Endothelial cell of umbilical vein (primary cell): ENCODE measurements around the gene CNTN5. TPM values are rescaled to one million over a fixed set of nuclear protein-coding genes. Genes with fewer than 3 reads are reported as not detected.

ENCODE experiments used
- BruUV-seq: library from RNA; stranded (reverse); fragments of 400-500 nt; replicated peaks from 2 replicates; lab custom pipeline; 2021; lab: Mats Ljungman, UMichigan
- CTCF ChIA-PET: fragments of 300-600, 350-600 bp; sonication (Branson Sonifier 250); formaldehyde crosslinking; loops from one replicate; lab custom pipeline; 2021; ENCODE audit warnings: antibody characterized with exemption, inconsistent platforms; lab: Charles Lee
- POLR2A ChIA-PET: fragments of 300-600, 350-600 bp; sonication (Branson Sonifier 250); formaldehyde crosslinking; loops from one replicate; lab custom pipeline; 2021; ENCODE audit warnings: antibody characterized with exemption, inconsistent platforms; lab: Charles Lee
- DNase-seq: peaks from one replicate; pipeline ENCODE4 v3.0.0-alpha.2; 2011; ENCODE audit warnings: low read depth, low spot score
- FAIRE-seq: peaks from 2 replicates; lab custom pipeline; 2011; peaks lifted over from hg19 to GRCh38; lab: Jason Lieb, UNC
- H2AFZ ChIP-seq: 2 replicates; pipeline ENCODE4 v1.6.0; 2012; ENCODE audit warnings: low read depth, low read length, control low read depth, inconsistent platforms
- H3K27ac ChIP-seq: 2 replicates; pipeline ENCODE4 v1.5.1; 2011; ENCODE audit warnings: low read depth, mild to moderate bottlenecking, control low read depth, low read length, moderate library complexity; ENCODE audit not compliant: insufficient read depth
- H3K27me3 ChIP-seq, 2 experiments: 2 replicates each; pipeline versions ENCODE4 v1.6.0 to v1.6.1; 2011; ENCODE audit warnings: low read length in 2 of 2, mixed read lengths in 1 of 2; ENCODE audit not compliant: control insufficient read depth in 2 of 2, insufficient read depth in 2 of 2
- H3K36me3 ChIP-seq, 2 experiments: 2 replicates in 1 of 2; 3 replicates in 1 of 2; pipeline ENCODE4 v1.5.1; 2011; ENCODE audit warnings: low read length in 2 of 2, mild to moderate bottlenecking in 1 of 2, moderate library complexity in 1 of 2; ENCODE audit not compliant: control insufficient read depth in 2 of 2, insufficient read depth in 2 of 2; ENCODE audit errors: extremely low read depth in 1 of 2
- H3K4me1 ChIP-seq: 3 replicates; pipeline ENCODE4 v1.5.1; 2011; ENCODE audit warnings: mild to moderate bottlenecking, low read length; ENCODE audit not compliant: control insufficient read depth, insufficient read depth; ENCODE audit errors: extremely low read depth
- H3K4me2 ChIP-seq: 2 replicates; pipeline ENCODE4 v1.6.1; 2011; ENCODE audit warnings: low read length, control low read depth, mixed read lengths; ENCODE audit not compliant: insufficient read depth
- H3K4me3 ChIP-seq, 3 experiments: fragments of 200-600 bp in 1 of 3; sonication (generic), shearing (Covaris generic) in 1 of 3; replicated peaks in 1 of 3; 2 replicates each; pipeline ENCODE4 v1.5.1; 2011 to 2016; ENCODE audit warnings: control low read depth in 3 of 3, low read length in 3 of 3, mild to moderate bottlenecking in 2 of 3, inconsistent platforms in 1 of 3, low read depth in 1 of 3, moderate library complexity in 1 of 3; ENCODE audit not compliant: insufficient read depth in 1 of 3
- H3K79me2 ChIP-seq: 2 replicates; pipeline ENCODE4 v1.6.0; 2012; ENCODE audit warnings: low read length, inconsistent platforms; ENCODE audit not compliant: control insufficient read depth, insufficient read depth
- H3K9ac ChIP-seq: replicated peaks from 2 replicates; pipeline ENCODE3; 2011; ENCODE audit warnings: low read length, control low read depth; ENCODE audit not compliant: insufficient read depth; ENCODE audit errors: extremely low read depth
- H3K9me1 ChIP-seq: replicated peaks from 3 replicates; pipeline ENCODE4 v1.6.0; 2011; ENCODE audit warnings: mild to moderate bottlenecking, low read length; ENCODE audit not compliant: control insufficient read depth, insufficient read depth; ENCODE audit errors: extremely low read depth
- H3K9me3 ChIP-seq: replicated peaks from 2 replicates; pipeline ENCODE4 v1.5.1; 2012; ENCODE audit warnings: low read length, inconsistent platforms; ENCODE audit not compliant: control insufficient read depth, insufficient read depth
- H4K20me1 ChIP-seq: replicated peaks from 2 replicates; pipeline ENCODE3; 2011; ENCODE audit warnings: mild to moderate bottlenecking, low read length; ENCODE audit not compliant: control insufficient read depth, insufficient read depth; ENCODE audit errors: extremely low read depth
- CTCF ChIP-seq, 2 donors: IDR thresholded peaks; 1 replicate in 1 of 2; 2 replicates in 1 of 2; pipeline ENCODE4 v1.5.1; 2011; ENCODE audit warnings: low read length in 2 of 2, mild to moderate bottlenecking in 2 of 2, moderate library complexity in 2 of 2, control low read depth in 1 of 2, inconsistent platforms in 1 of 2, low read depth in 1 of 2; ENCODE audit not compliant: insufficient read depth in 1 of 2; ENCODE audit errors: extremely low read depth in 1 of 2
- EZH2 ChIP-seq: IDR thresholded peaks from 2 replicates; pipeline ENCODE4 v1.6.1; 2012; ENCODE audit warnings: borderline replicate concordance, low read depth, mild to moderate bottlenecking, moderate library complexity, low read length, inconsistent platforms; ENCODE audit not compliant: severe bottlenecking
- FOS ChIP-seq: IDR thresholded peaks from 2 replicates; pipeline ENCODE4 v1.6.1; 2011; ENCODE audit warnings: mild to moderate bottlenecking, low read length, moderate library complexity, borderline replicate concordance; ENCODE audit not compliant: insufficient read depth
- GATA2 ChIP-seq: IDR thresholded peaks from 2 replicates; pipeline ENCODE4 v1.7.0; 2011; ENCODE audit warnings: low read depth, mild to moderate bottlenecking, moderate library complexity, mixed read lengths, low read length; ENCODE audit not compliant: insufficient read length, insufficient read depth
- JUN ChIP-seq: IDR thresholded peaks from 2 replicates; pipeline ENCODE4 v1.6.1; 2011; ENCODE audit warnings: borderline replicate concordance, low read depth; ENCODE audit not compliant: insufficient read length, insufficient read depth
- MAX ChIP-seq: IDR thresholded peaks from 2 replicates; pipeline ENCODE4 v1.6.1; 2011; ENCODE audit not compliant: insufficient read depth, insufficient read length
- MYC ChIP-seq: IDR thresholded peaks from one replicate; pipeline ENCODE4 v1.6.1; 2011; ENCODE audit warnings: mild to moderate bottlenecking, low read depth, low read length
- POLR2A ChIP-seq: IDR thresholded peaks from 2 replicates; pipeline ENCODE4 v1.6.1; 2012; ENCODE audit warnings: low read depth, mild to moderate bottlenecking, control low read depth, low read length
- POLR2AphosphoS5 ChIP-seq: IDR thresholded peaks from 2 replicates; pipeline ENCODE4 v1.6.1; 2012; ENCODE audit warnings: low read depth, mild to moderate bottlenecking, control low read depth, low read length, moderate library complexity; ENCODE audit not compliant: insufficient read depth
- dilution Hi-C: fragments of 300-500 bp; cut with MboI; formaldehyde crosslinking; loops from one replicate; pipeline ENCODE4 v1.15.0; 2019; ENCODE audit warnings: low sequenced_read_pairs; ENCODE audit not compliant: extremely low pct_ligation_motif_present
- intact Hi-C: fragments of 100-400 bp; cut with micrococcal nuclease; formaldehyde crosslinking; loops from one replicate; pipeline ENCODE4 v1.10.0; 2022
- polyA plus RNA-seq, 4 experiments: library from polyadenylated mRNA; depleted of rRNA in 3 of 4; stranded (reverse) in 3 of 4; unstranded in 1 of 4; fragments of >200 nt; gene quantifications; 2 replicates each; pipeline versions ENCODE4 v1.2.1 to v1.2.3, GENCODE V29; 2011 to 2012; ENCODE audit warnings: missing spikeins in 1 of 4
- total RNA-seq: library from RNA; stranded (reverse); gene quantifications from 2 replicates; pipeline ENCODE4 v1.2.3, GENCODE V29; 2021

Gene CNTN5
- total and polyA plus RNA-seq, 2 donors (not counting 3 experiments of a cell fraction or from before 2014, with no cell fraction given), result not detected

GRCh38 chr11:99968336-99968735, 947.6 kb downstream of the CNTN5 start:
- H3K9me1 ChIP-seq, result no peaks in the 10 kb centered on the region
- H3K4me1 ChIP-seq, result no peaks in the 10 kb centered on the region
- dilution Hi-C loops (no loop called here), intact Hi-C loops (no loop called here)
- FAIRE-seq (no peak), DNase-seq (no peak)
- no peak overlapping the region for H2AFZ ChIP-seq
- no peak overlapping the region for H3K27ac ChIP-seq
- ChIA-PET POLR2A (no interaction called here), CTCF (no interaction called here)
- H3K4me2 ChIP-seq, result no peak overlapping the region
- no peak overlapping the region for H3K9ac ChIP-seq
- no peaks in the 10 kb centered on the region for H3K79me2 ChIP-seq
- TF ChIP-seq JUN, result no peak
- TF ChIP-seq MAX, result no peak
- no peak for TF ChIP-seq FOS
- no peak for TF ChIP-seq CTCF (IDR thresholded peaks at IDR 0.05; ENCODE audit: extremely low read depth in 1 of 2, insufficient read depth in 1 of 2, low read depth in 1 of 2, low read length in 2 of 2)
- no peak for TF ChIP-seq EZH2
- no peak for TF ChIP-seq MYC
- TF ChIP-seq POLR2A, result no peak
- TF ChIP-seq POLR2AphosphoS5, result no peak
- TF ChIP-seq GATA2, result no peak
- H4K20me1 ChIP-seq, result no peaks in the 10 kb centered on the region
- no peaks in the 10 kb centered on the region for H3K36me3 ChIP-seq
- H3K4me3 ChIP-seq, result no peak overlapping the region
- H3K27me3 ChIP-seq, result no peaks in the 10 kb centered on the region
- BruUV-seq, result no TSS peak
- H3K9me3 ChIP-seq, result peaks cover 2% of the 10 kb centered on the region
